WTC11 (cell line): ENCODE measurements around the gene NOL12. TPM values are rescaled to one million over a fixed set of nuclear protein-coding genes. Genes with fewer than 3 reads are reported as not detected.

Experiments
- ATAC-seq: fragments of 200-7000 bp; cut with Tn5 transposase; 2 replicates; pipeline ENCODE4 v1.10.0; 2021; ENCODE audit warnings: mild to moderate bottlenecking, moderate library complexity
- CTCF ChIA-PET: fragments of 300-600 bp; sonication (Branson Sonifier 250); formaldehyde crosslinking; loops from one replicate; lab custom pipeline; 2021; ENCODE audit warnings: antibody characterized with exemption; lab: Charles Lee
- POLR2A ChIA-PET: fragments of 350-600 bp; sonication (Branson Sonifier 250); formaldehyde crosslinking; loops from one replicate; lab custom pipeline; 2021; ENCODE audit warnings: antibody characterized with exemption; lab: Charles Lee
- DNase-seq: peaks from one replicate; pipeline ENCODE4 v3.0.0; 2021; ENCODE audit warnings: low spot score
- H3K27ac Mint-ChIP-seq: 2 replicates; pipeline ENCODE4 v1.8.0; 2021; ENCODE audit warnings: mixed read lengths
- H3K27me3 Mint-ChIP-seq: 2 replicates; pipeline ENCODE4 v1.8.0; 2021; ENCODE audit warnings: low read depth, mild to moderate bottlenecking, moderate library complexity, mixed read lengths
- H3K36me3 Mint-ChIP-seq: 2 replicates; pipeline ENCODE4 v1.8.0; 2021; ENCODE audit warnings: mixed read lengths
- H3K4me1 Mint-ChIP-seq: 2 replicates; pipeline ENCODE4 v1.8.0; 2022; ENCODE audit warnings: mixed read lengths
- H3K4me3 Mint-ChIP-seq: 2 replicates; pipeline ENCODE4 v1.8.0; 2021; ENCODE audit warnings: mild to moderate bottlenecking, moderate library complexity, mixed read lengths
- H3K9me3 Mint-ChIP-seq: 2 replicates; pipeline ENCODE4 v1.8.0; 2021; ENCODE audit warnings: mixed read lengths
- AFF4 ChIP-seq: sonication (generic); formaldehyde crosslinking; IDR thresholded peaks from 2 replicates; pipeline ENCODE4 v1.8.1; 2023; ENCODE audit warnings: mild to moderate bottlenecking, missing genetic modification reagents, borderline replicate concordance
- ELF4 ChIP-seq: sonication (generic); formaldehyde crosslinking; IDR thresholded peaks from 2 replicates; pipeline ENCODE4 v1.8.1; 2022; ENCODE audit warnings: low read depth, mild to moderate bottlenecking, moderate library complexity, missing genetic modification reagents
- GTF2I ChIP-seq: fragments of 250-450 bp; sonication (Bioruptor Pico); conservative IDR thresholded peaks from 2 replicates; pipeline ENCODE4 v1.4.0; 2021; ENCODE audit warnings: mild to moderate bottlenecking
- RELA ChIP-seq: sonication (generic); formaldehyde crosslinking; IDR thresholded peaks from 2 replicates; pipeline ENCODE4 v1.8.1; 2022; ENCODE audit warnings: missing genetic modification reagents, mild to moderate bottlenecking, borderline replicate concordance
- SMAD4 ChIP-seq: sonication (generic); formaldehyde crosslinking; IDR thresholded peaks from 2 replicates; pipeline ENCODE4 v1.8.0; 2022; ENCODE audit warnings: mild to moderate bottlenecking, missing genetic modification reagents
- USF2 ChIP-seq: sonication (generic); formaldehyde crosslinking; IDR thresholded peaks from 2 replicates; pipeline ENCODE4 v1.8.1; 2023; ENCODE audit warnings: mild to moderate bottlenecking, missing genetic modification reagents, moderate library complexity
- ZNF121 ChIP-seq: sonication (generic); formaldehyde crosslinking; IDR thresholded peaks from 2 replicates; pipeline ENCODE4 v1.8.0; 2023; ENCODE audit warnings: missing genetic modification reagents
- ZNF317 ChIP-seq: sonication (generic); formaldehyde crosslinking; IDR thresholded peaks from 2 replicates; pipeline ENCODE4 v1.8.1; 2023; ENCODE audit warnings: low read depth, mild to moderate bottlenecking, moderate library complexity, missing genetic modification reagents, borderline replicate concordance
- ZNF416 ChIP-seq: fragments of 250-450 bp; sonication (Bioruptor Pico); IDR thresholded peaks from 2 replicates; pipeline ENCODE4 v1.9.0; 2021; ENCODE audit warnings: mild to moderate bottlenecking, inconsistent platforms
- ZNF512 ChIP-seq: sonication (generic); formaldehyde crosslinking; IDR thresholded peaks from 2 replicates; pipeline ENCODE4 v1.8.1; 2022; ENCODE audit warnings: missing genetic modification reagents, borderline replicate concordance
- ZNF532 ChIP-seq: fragments of 250-450 bp; sonication (Bioruptor Pico); IDR thresholded peaks from 2 replicates; pipeline ENCODE4 v1.9.0; 2021; ENCODE audit warnings: mild to moderate bottlenecking, borderline replicate concordance
- total RNA-seq: library from RNA; stranded (reverse); gene quantifications from 3 replicates; pipeline ENCODE4 v1.2.3, GENCODE V29; 2021
- TF ChIP-seq, protein P1 (sequence below): sonication (generic); formaldehyde crosslinking; IDR thresholded peaks from 2 replicates; pipeline ENCODE4 v1.8.1; 2022; ENCODE audit warnings: mild to moderate bottlenecking, moderate library complexity, missing genetic modification reagents
- TF ChIP-seq, protein P2 (sequence below): fragments of 200-600 bp; IDR thresholded peaks from 2 replicates; pipeline ENCODE4 v1.8.0; 2022; ENCODE audit warnings: antibody characterized with exemption

The NOL12 gene
- total RNA-seq, 1 experiment from 2014 or later = 24.9 TPM

DNA sequence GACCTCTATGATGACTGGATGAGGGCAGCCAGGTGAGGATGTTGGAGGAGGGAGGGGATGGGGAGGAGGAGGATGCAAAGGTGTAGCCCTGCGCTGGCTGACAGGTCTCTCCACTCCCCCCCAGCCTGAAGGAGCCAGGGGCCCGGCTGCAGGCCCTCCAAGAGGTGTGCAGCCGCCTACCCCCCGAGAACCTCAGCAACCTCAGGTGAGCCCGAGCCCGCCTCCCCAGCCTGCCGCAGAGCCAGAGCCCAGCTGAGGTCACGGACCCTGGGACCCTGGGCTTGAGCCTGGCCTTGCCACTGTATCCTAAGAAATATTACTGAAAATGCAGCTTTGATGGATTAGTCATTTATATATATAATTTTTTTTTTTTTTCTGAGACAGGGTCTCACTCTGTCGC, 38.8 kb upstream of the NOL12 start (continued):
- no peak for TF ChIP-seq ZNF416 (CRISPR knock-in tag)
- TF ChIP-seq, protein P1, sequence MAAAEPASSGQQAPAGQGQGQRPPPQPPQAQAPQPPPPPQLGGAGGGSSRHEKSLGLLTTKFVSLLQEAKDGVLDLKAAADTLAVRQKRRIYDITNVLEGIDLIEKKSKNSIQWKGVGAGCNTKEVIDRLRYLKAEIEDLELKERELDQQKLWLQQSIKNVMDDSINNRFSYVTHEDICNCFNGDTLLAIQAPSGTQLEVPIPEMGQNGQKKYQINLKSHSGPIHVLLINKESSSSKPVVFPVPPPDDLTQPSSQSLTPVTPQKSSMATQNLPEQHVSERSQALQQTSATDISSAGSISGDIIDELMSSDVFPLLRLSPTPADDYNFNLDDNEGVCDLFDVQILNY = no peak

DNA sequence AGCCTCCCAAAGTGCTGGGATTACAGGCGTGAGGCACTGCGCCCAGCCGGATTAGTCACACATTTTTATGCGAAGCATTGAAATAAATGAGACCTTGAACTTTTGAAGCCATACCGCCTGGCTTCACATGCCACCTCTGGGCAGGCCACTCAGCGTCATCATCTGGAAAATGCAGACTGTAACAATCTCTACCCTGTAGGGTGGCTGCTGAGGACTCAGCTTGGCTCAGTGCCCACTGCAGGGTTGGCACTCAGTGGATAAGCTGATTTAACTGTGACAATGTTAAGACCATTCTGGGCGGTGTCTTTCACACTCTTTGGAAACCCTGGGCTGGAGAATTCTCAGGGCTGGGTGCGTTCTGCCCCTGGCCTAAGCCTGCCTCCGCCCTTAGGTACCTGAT, 38.2 kb upstream of the NOL12 start:
- no peak overlapping the region for H3K27ac Mint-ChIP-seq
- DNase-seq = no peak
- no peaks in the 10 kb centered on the region for H3K27me3 Mint-ChIP-seq
- no peaks in the 10 kb centered on the region; the same call in 1 of the 2 replicates for H3K4me1 Mint-ChIP-seq
- no peak for TF ChIP-seq ZNF512
- TF ChIP-seq SMAD4 = no peak
- TF ChIP-seq ZNF532 (CRISPR knock-in tag) = no peak
- TF ChIP-seq, protein P2, sequence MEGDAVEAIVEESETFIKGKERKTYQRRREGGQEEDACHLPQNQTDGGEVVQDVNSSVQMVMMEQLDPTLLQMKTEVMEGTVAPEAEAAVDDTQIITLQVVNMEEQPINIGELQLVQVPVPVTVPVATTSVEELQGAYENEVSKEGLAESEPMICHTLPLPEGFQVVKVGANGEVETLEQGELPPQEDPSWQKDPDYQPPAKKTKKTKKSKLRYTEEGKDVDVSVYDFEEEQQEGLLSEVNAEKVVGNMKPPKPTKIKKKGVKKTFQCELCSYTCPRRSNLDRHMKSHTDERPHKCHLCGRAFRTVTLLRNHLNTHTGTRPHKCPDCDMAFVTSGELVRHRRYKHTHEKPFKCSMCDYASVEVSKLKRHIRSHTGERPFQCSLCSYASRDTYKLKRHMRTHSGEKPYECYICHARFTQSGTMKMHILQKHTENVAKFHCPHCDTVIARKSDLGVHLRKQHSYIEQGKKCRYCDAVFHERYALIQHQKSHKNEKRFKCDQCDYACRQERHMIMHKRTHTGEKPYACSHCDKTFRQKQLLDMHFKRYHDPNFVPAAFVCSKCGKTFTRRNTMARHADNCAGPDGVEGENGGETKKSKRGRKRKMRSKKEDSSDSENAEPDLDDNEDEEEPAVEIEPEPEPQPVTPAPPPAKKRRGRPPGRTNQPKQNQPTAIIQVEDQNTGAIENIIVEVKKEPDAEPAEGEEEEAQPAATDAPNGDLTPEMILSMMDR = no peak
- TF ChIP-seq RELA (CRISPR knock-in tag) = no peak
- no peak for TF ChIP-seq ZNF121
- TF ChIP-seq AFF4 (CRISPR knock-in tag) = no peak
- TF ChIP-seq ZNF317 (CRISPR knock-in tag) = no peak
- TF ChIP-seq ELF4 (CRISPR knock-in tag) = no peak
- TF ChIP-seq USF2 (CRISPR knock-in tag) = no peak
- TF ChIP-seq GTF2I (CRISPR knock-in tag) = no peak
- TF ChIP-seq, all 79 proteins: peak for 0
- H3K4me3 Mint-ChIP-seq = no peak overlapping the region
- no peak for ATAC-seq
- CTCF ChIA-PET = interaction anchor here (0.7 kb wide), 1 partner anchor 50 kb away, joined by 3 read pairs; no protein-coding TSS in a partner anchor
- H3K36me3 Mint-ChIP-seq = peaks cover 37% of the 10 kb centered on the region
- no peaks in the 10 kb centered on the region for H3K9me3 Mint-ChIP-seq
- POLR2A ChIA-PET = no interaction called here
